HepG2 (cell line): ENCODE results near the gene NPHS1. TPM values are rescaled to one million over a fixed set of nuclear protein-coding genes. Genes with fewer than 3 reads are reported as not detected.

Source experiments
- ATM ChIP-seq: fragments of 450-650 bp; IDR thresholded peaks from 2 replicates; pipeline ENCODE4 v1.7.1; 2017; ENCODE audit warnings: mild to moderate bottlenecking, borderline replicate concordance
- CBX1 ChIP-seq: IDR thresholded peaks from one replicate; pipeline ENCODE4 v1.6.1; 2016; ENCODE audit warnings: antibody characterized with exemption, low read depth
- CEBPG ChIP-seq: IDR thresholded peaks from 2 replicates; pipeline ENCODE4 v1.6.1; 2016
- EEA1 ChIP-seq: sonication (generic); formaldehyde crosslinking; IDR thresholded peaks from 2 replicates; pipeline ENCODE4 v1.5.1; 2020; ENCODE audit warnings: mild to moderate bottlenecking, missing genetic modification reagents, borderline replicate concordance
- GTF2F1 ChIP-seq: fragments of 150-350 bp; IDR thresholded peaks from 2 replicates; pipeline ENCODE4 v1.6.1; 2014; ENCODE audit warnings: low read length
- HNRNPK ChIP-seq: fragments of 200-400 bp; formaldehyde crosslinking; IDR thresholded peaks from 2 replicates; pipeline ENCODE4 v1.6.1; 2018; ENCODE audit warnings: low read length, low read depth, moderate library complexity, mild to moderate bottlenecking; ENCODE audit not compliant: poor library complexity, severe bottlenecking
- HOXA5 ChIP-seq: sonication (generic); formaldehyde crosslinking; IDR thresholded peaks from 2 replicates; pipeline ENCODE4 v1.4.0; 2020; ENCODE audit warnings: missing genetic modification reagents
- KLF16 ChIP-seq, 2 experiments: sonication (generic) in 1 of 2; formaldehyde crosslinking in 1 of 2; IDR thresholded peaks; 2 replicates each; pipeline versions ENCODE4 v1.6.1 to v1.8.0; 2016 to 2023; ENCODE audit warnings: missing genetic modification reagents in 2 of 2, missing compliant biosample characterization in 1 of 2
- NCOA1 ChIP-seq: sonication (generic); formaldehyde crosslinking; IDR thresholded peaks from 2 replicates; pipeline ENCODE4 v1.9.0; 2021; ENCODE audit warnings: missing genetic modification reagents
- POLR2A ChIP-seq, 2 experiments: IDR thresholded peaks; 2 replicates each; pipeline ENCODE4 v1.6.1; 2011; ENCODE audit warnings: low read depth in 2 of 2, low read length in 2 of 2, mild to moderate bottlenecking in 1 of 2, moderate library complexity in 1 of 2; ENCODE audit not compliant: insufficient read depth in 1 of 2
- POLR2G ChIP-seq: fragments of 200-400 bp; formaldehyde crosslinking; IDR thresholded peaks from 2 replicates; pipeline ENCODE4 v1.6.1; 2018; ENCODE audit warnings: mild to moderate bottlenecking, low read depth, low read length, moderate library complexity
- PTBP1 ChIP-seq: fragments of 200-400 bp; formaldehyde crosslinking; IDR thresholded peaks from 2 replicates; pipeline ENCODE4 v1.6.1; 2018; ENCODE audit warnings: low read length, low read depth; ENCODE audit not compliant: poor library complexity, severe bottlenecking
- RAD21 ChIP-seq: fragments of 450-650 bp; formaldehyde crosslinking; IDR thresholded peaks from 2 replicates; pipeline ENCODE4 v1.5.0; 2020; ENCODE audit warnings: mild to moderate bottlenecking
- SALL1 ChIP-seq: sonication (generic); formaldehyde crosslinking; IDR thresholded peaks from 2 replicates; pipeline ENCODE4 v1.8.0; 2022; ENCODE audit warnings: mild to moderate bottlenecking, missing genetic modification reagents
- SIN3B ChIP-seq: fragments of 150-350 bp; IDR thresholded peaks from 2 replicates; pipeline ENCODE4 v1.6.1; 2014; ENCODE audit warnings: low read length
- TBX3 ChIP-seq: fragments of 450-650 bp; IDR thresholded peaks from 2 replicates; pipeline ENCODE4 v1.6.1; 2017; ENCODE audit warnings: antibody characterized with exemption, mild to moderate bottlenecking, inconsistent platforms, borderline replicate concordance
- XBP1 ChIP-seq: sonication (generic); formaldehyde crosslinking; IDR thresholded peaks from 2 replicates; pipeline ENCODE4 v1.5.0; 2020; ENCODE audit warnings: missing genetic modification reagents
- ZBTB7A ChIP-seq: sonication (generic); formaldehyde crosslinking; IDR thresholded peaks from 2 replicates; pipeline ENCODE4 v1.8.0; 2022; ENCODE audit warnings: mild to moderate bottlenecking, missing genetic modification reagents
- ZIK1 ChIP-seq: sonication (generic); formaldehyde crosslinking; IDR thresholded peaks from 2 replicates; pipeline ENCODE4 v1.5.0; 2020; ENCODE audit warnings: mild to moderate bottlenecking, low read depth, missing genetic modification reagents, borderline replicate concordance
- ZMYM4 ChIP-seq: sonication (generic); formaldehyde crosslinking; IDR thresholded peaks from 2 replicates; pipeline ENCODE4 v1.8.1; 2023; ENCODE audit warnings: mild to moderate bottlenecking, missing genetic modification reagents
- ZNF251 ChIP-seq: sonication (generic); formaldehyde crosslinking; IDR thresholded peaks from 2 replicates; pipeline ENCODE4 v1.9.0; 2021; ENCODE audit warnings: mild to moderate bottlenecking, missing genetic modification reagents
- ZNF326 ChIP-seq: sonication (generic); formaldehyde crosslinking; IDR thresholded peaks from 2 replicates; pipeline ENCODE4 v1.4.0; 2020; ENCODE audit warnings: missing genetic modification reagents, borderline replicate concordance
- ZNF34 ChIP-seq: sonication (generic); formaldehyde crosslinking; IDR thresholded peaks from 2 replicates; pipeline ENCODE4 v1.4.0; 2020; ENCODE audit warnings: mild to moderate bottlenecking, missing genetic modification reagents, borderline replicate concordance
- ZNF350 ChIP-seq: sonication (generic); formaldehyde crosslinking; IDR thresholded peaks from 2 replicates; pipeline ENCODE4 v1.4.0; 2020; ENCODE audit warnings: mild to moderate bottlenecking, low read depth, missing genetic modification reagents, borderline replicate concordance
- ZNF558 ChIP-seq: sonication (generic); formaldehyde crosslinking; IDR thresholded peaks from 2 replicates; pipeline ENCODE4 v1.9.0; 2022; ENCODE audit warnings: mild to moderate bottlenecking, missing genetic modification reagents, borderline replicate concordance
- ZNF567 ChIP-seq: sonication (generic); formaldehyde crosslinking; IDR thresholded peaks from 2 replicates; pipeline ENCODE4 v1.8.1; 2023; ENCODE audit warnings: mild to moderate bottlenecking, missing genetic modification reagents, borderline replicate concordance
- ZNF589 ChIP-seq: sonication (generic); formaldehyde crosslinking; conservative IDR thresholded peaks from 2 replicates; pipeline ENCODE4 v1.8.0; 2022; ENCODE audit warnings: mild to moderate bottlenecking, moderate library complexity, missing genetic modification reagents
- ZNF670 ChIP-seq: sonication (generic); formaldehyde crosslinking; IDR thresholded peaks from 2 replicates; pipeline ENCODE4 v1.8.0; 2022; ENCODE audit warnings: mild to moderate bottlenecking, missing genetic modification reagents, borderline replicate concordance
- ZNF7 ChIP-seq: IDR thresholded peaks from 2 replicates; pipeline ENCODE4 v1.6.1; 2016; ENCODE audit warnings: missing biosample characterization, missing genetic modification reagents
- ZNF746 ChIP-seq: sonication (generic); formaldehyde crosslinking; IDR thresholded peaks from 2 replicates; pipeline ENCODE4 v1.8.0; 2022; ENCODE audit warnings: mild to moderate bottlenecking, missing genetic modification reagents
- polyA plus RNA-seq, 8 experiments: library from polyadenylated mRNA; depleted of rRNA in 3 of 8; stranded (reverse) in 7 of 8; unstranded in 1 of 8; fragments of >200 nt; fragmentation: Illumina TruSeq in 4 of 8; extraction: Trizol in 4 of 8; gene quantifications; 2 replicates each; pipeline versions ENCODE4 v1.2.1 to v1.2.3, GENCODE V29; 2011 to 2016; ENCODE audit warnings: low read depth in 4 of 8, missing spikeins in 1 of 8, mixed read lengths in 1 of 8; ENCODE audit not compliant: insufficient read depth in 1 of 8
- total RNA-seq, 5 experiments: library from RNA; depleted of rRNA; stranded (reverse); fragments of >200 nt; fragmentation: Illumina TruSeq; extraction: Trizol; gene quantifications; 2 replicates each; pipeline ENCODE4 v1.2.3, GENCODE V29; 2016; ENCODE audit warnings: low read depth in 1 of 5
- TF ChIP-seq, protein P1 (sequence below): sonication (generic); formaldehyde crosslinking; IDR thresholded peaks from 2 replicates; pipeline ENCODE4 v1.5.0; 2020; ENCODE audit warnings: missing genetic modification reagents, mild to moderate bottlenecking, borderline replicate concordance
- TF ChIP-seq, protein P2 (sequence below): sonication (generic); IDR thresholded peaks from 2 replicates; pipeline ENCODE4 v1.6.1; 2016; ENCODE audit warnings: low read depth, borderline replicate concordance

The NPHS1 gene
- total and polyA plus RNA-seq, 2 of the 13 experiments (the other 11 are each of a cell fraction or from before 2014, with no cell fraction given): not detected

DNA sequence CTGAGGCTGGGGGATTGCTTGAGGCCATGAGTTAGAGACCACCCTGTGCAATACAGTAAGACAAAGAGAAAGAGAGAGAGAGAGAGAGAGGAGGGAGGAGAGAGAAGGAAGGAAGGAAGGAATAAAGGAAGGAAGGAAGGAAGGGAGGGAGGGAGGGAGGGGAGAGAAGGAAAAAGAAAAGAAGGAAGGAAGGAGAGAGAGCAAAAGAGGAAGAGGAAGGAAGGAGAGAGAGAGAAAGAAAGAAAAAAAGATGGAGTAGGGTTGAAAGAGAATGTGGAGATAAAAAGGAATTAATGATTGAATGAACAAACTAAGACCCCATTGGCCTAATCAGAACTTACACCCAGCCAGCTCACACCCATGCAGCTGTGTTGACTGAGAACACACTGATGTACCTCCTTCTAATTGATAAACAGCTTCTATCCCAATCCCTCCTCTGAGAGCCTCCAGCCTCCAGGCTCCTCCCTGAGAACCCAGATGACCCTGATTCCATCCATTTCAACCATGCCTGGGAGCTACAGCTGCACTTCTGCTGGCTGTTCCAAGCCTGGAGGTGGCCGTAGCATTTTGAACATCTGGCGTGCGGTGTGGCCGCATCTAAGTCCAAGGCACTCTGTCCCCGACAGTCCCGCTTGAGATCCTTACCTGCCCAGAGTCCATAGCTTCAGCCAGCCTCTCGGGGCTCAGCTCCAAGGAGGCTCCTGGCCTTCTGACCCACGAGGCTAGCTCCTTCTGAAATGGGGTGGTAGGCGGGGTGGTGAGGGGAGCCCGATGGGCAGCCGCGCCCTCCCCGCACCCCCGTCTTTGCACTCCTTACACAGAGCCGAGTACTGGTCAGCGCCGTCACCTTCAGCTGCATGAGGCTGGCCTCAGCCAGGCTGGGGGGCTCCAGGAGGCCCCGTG, 40.7 kb downstream of the NPHS1 start (continued):
- TF ChIP-seq SIN3B (no peak), RAD21 (CRISPR knock-in tag) (no peak), KLF16 (CRISPR knock-in tag; IDR thresholded peaks at IDR 0.05) (peak in 1 of 2 experiments; percentile 42; a peak in 2 of 4 replicates), ZNF34 (CRISPR knock-in tag) (no peak), PTBP1 (no peak), SALL1 (CRISPR knock-in tag) (no peak), GTF2F1 (no peak), ZNF7 (no peak), ZNF558 (CRISPR knock-in tag) (no peak), CEBPG (no peak), ZBTB7A (CRISPR knock-in tag) (no peak), ATM (no peak), TBX3 (no peak), ZNF746 (CRISPR knock-in tag) (no peak), ZNF350 (0 out of 2 replicates have a peak, but pooled peaks have one; percentile 20), HNRNPK (peak; percentile 70), ZMYM4 (0 out of 2 replicates have a peak, but pooled peaks have one; percentile 22), POLR2A (IDR thresholded peaks at IDR 0.05; ENCODE audit: insufficient read depth in 1 of 2, low read depth in 2 of 2, low read length in 2 of 2) (peak in 1 of 2 experiments; percentile 39; a peak in 1 of 4 replicates), ZNF567 (CRISPR knock-in tag) (no peak), HOXA5 (no peak), EEA1 (CRISPR knock-in tag) (no peak), ZIK1 (CRISPR knock-in tag) (no peak), POLR2G (0 out of 2 replicates have a peak, but pooled peaks have one; percentile 25), CBX1 (no peak), ZNF326 (CRISPR knock-in tag) (no peak), XBP1 (CRISPR knock-in tag) (no peak), ZNF589 (no peak), NCOA1 (CRISPR knock-in tag) (no peak), ZNF251 (no peak), ZNF670 (CRISPR knock-in tag) (no peak)
- TF ChIP-seq, protein P1, sequence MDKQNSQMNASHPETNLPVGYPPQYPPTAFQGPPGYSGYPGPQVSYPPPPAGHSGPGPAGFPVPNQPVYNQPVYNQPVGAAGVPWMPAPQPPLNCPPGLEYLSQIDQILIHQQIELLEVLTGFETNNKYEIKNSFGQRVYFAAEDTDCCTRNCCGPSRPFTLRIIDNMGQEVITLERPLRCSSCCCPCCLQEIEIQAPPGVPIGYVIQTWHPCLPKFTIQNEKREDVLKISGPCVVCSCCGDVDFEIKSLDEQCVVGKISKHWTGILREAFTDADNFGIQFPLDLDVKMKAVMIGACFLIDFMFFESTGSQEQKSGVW (CRISPR knock-in tag): no peak
- TF ChIP-seq, protein P2, sequence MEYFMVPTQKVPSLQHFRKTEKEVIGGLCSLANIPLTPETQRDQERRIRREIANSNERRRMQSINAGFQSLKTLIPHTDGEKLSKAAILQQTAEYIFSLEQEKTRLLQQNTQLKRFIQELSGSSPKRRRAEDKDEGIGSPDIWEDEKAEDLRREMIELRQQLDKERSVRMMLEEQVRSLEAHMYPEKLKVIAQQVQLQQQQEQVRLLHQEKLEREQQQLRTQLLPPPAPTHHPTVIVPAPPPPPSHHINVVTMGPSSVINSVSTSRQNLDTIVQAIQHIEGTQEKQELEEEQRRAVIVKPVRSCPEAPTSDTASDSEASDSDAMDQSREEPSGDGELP: no peak; the same call in 1 of the 2 replicates
